ENCODE results near the gene MYO16. TPM values are rescaled to one million over a fixed set of nuclear protein-coding genes. Genes with fewer than 3 reads are reported as not detected.

Gene MYO16
- total RNA-seq, 1 donor from 2014 or later = 0.49 TPM

- TF ChIP-seq POLR2AphosphoS5 (IDR thresholded peaks at IDR 0.05; ENCODE audit: insufficient read depth in 1 of 2, low read depth in 1 of 2) (no peak), POLR2A (IDR thresholded peaks at IDR 0.05) (no peak), CTCF (IDR thresholded peaks at IDR 0.05) (no peak)
- Histone ChIP-seq H3K27ac (no peak overlapping the region), H3K9me3 (no peaks in the 10 kb centered on the region), H3K36me3 (no peaks in the 10 kb centered on the region), H3K27me3 (no peaks in the 10 kb centered on the region), H3K4me3 (no peak overlapping the region), H3K4me1 (peaks cover 16% of the 10 kb centered on the region)
- DNase-seq (ENCODE audit: extremely low spot score in 2 of 2) = no peak
- intact Hi-C loops (cut with DNase I) = no loop called here
Observed at GRCh38 chr13:108855737-108856387, 226.5 kb downstream of the MYO16 start.

DNA sequence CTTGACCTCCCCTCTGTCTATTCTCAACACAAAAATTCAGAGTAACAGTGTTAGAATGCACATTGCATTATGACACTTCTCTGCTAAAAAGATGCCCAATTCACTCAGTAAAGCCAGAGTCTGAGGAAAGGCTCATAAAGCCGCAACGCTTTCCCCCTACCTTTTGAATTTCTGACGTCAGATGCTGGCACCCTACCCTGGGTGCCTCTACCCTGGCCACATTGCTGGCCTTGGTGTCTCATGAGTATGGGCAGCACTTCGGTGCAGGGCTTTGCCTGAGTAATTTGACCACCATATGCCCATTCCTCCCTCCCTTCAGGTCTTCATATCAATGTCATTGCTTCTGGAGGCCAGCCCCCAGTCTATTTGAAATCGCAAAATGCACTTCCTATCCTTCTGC is 229.3 kb downstream of the MYO16 start:
- no peak for DNase-seq (ENCODE audit: extremely low spot score in 2 of 2)
- Histone ChIP-seq H3K27me3 (no peaks in the 10 kb centered on the region), H3K4me1 (peaks cover 12% of the 10 kb centered on the region), H3K9me3 (no peaks in the 10 kb centered on the region), H3K4me3 (no peak overlapping the region), H3K36me3 (no peaks in the 10 kb centered on the region), H3K27ac (peak overlapping the region; percentile 26)
- intact Hi-C loops (cut with DNase I) = no loop called here
- no peak for TF ChIP-seq POLR2AphosphoS5 (IDR thresholded peaks at IDR 0.05; ENCODE audit: insufficient read depth in 1 of 2, low read depth in 1 of 2)
- no peak for TF ChIP-seq POLR2A (IDR thresholded peaks at IDR 0.05)
- no peak for TF ChIP-seq CTCF (IDR thresholded peaks at IDR 0.05)

DNA sequence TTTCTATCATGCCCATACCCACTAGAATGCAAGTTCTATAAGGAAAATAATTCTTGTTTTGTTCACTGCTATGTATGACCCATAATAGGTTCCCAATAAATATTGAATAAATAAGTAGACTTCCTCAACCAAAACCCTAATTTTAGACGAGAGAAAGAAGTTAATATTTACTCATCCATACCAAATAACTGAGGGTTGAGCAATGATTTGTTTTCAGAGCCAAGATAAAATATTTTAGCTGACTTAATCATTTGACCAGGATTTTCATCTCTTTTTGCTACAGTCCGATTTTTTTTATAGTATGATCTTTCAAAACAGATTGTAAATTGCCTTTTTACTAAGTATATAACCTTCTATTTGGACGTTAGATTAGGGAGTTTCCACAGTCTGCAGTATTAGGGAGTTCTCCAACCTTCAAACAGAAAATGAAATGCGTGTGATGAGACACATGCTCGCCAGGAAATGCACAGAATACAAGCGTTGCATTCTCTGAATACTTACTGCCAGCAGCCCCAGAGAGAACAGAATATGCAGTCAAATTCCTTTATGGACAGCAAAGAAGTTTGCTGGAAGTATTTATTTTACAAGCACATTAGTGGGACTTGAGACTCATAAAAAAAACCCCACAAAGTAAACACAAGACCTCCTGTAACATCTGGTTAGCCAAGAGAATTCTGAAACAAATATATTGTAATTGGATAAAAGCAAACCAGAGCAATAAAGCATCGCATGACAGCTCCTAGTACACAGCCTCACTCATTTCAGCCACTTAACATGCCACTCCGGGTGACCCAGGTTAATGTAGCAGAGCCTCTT is 230.0 kb downstream of the MYO16 start:
- no peak for TF ChIP-seq CTCF (IDR thresholded peaks at IDR 0.05)
- peak in 1 of 2 donors; percentile 69 for TF ChIP-seq POLR2AphosphoS5 (IDR thresholded peaks at IDR 0.05; ENCODE audit: insufficient read depth in 1 of 2, low read depth in 1 of 2)
- TF ChIP-seq POLR2A (IDR thresholded peaks at IDR 0.05) = no peak
- H3K27ac ChIP-seq = peak overlapping the region; percentile 51
- H3K36me3 ChIP-seq = no peaks in the 10 kb centered on the region
- H3K4me1 ChIP-seq = peaks cover 12% of the 10 kb centered on the region
- no peak for DNase-seq (ENCODE audit: extremely low spot score in 2 of 2)
- no peak overlapping the region for H3K4me3 ChIP-seq
- no peaks in the 10 kb centered on the region for H3K27me3 ChIP-seq
- H3K9me3 ChIP-seq = no peaks in the 10 kb centered on the region
- intact Hi-C loops (cut with DNase I) = no loop called here

DNA sequence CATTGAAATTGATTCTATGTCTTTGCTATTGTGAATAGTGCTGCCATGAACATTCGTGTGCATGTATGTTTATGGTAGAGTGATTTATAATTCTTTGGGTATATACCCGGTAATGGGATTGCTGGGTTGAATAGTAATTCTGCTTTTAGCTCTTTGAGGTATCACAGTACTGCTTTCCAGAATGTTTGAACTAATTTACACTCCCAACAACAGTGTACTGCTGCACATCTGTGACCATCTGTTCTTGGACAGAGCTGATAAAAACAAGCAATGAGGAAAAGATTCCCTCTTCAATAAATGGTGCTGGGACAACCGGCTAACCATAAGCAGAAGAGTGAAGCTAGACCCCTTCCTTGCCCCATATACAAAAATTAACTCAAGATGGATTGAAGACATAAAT is 231.0 kb downstream of the MYO16 start:
- Histone ChIP-seq H3K27ac (peak overlapping the region; percentile 51), H3K4me1 (peaks cover 12% of the 10 kb centered on the region)
- DNase-seq (ENCODE audit: extremely low spot score in 2 of 2) = no peak

More for the DNA sequence above, 231.0 kb downstream of the MYO16 start:
- no peaks in the 10 kb centered on the region for H3K36me3 ChIP-seq
- H3K9me3 ChIP-seq = no peaks in the 10 kb centered on the region
- intact Hi-C loops (cut with DNase I) = no loop called here
- TF ChIP-seq POLR2A (IDR thresholded peaks at IDR 0.05) (no peak), POLR2AphosphoS5 (IDR thresholded peaks at IDR 0.05; ENCODE audit: insufficient read depth in 1 of 2, low read depth in 1 of 2) (no peak), CTCF (IDR thresholded peaks at IDR 0.05) (no peak)
- H3K4me3 ChIP-seq = no peak overlapping the region
- H3K27me3 ChIP-seq = no peaks in the 10 kb centered on the region
